ENCODE data around the gene KLF3.

Gene KLF3

GRCh38 chr4:38749336-38749735 is 85.3 kb downstream of the KLF3 start:
- no peak for DNase-seq

Measured in fibroblast of skin of right biceps (primary cell).